Dermis microvascular lymphatic vessel endothelial cell (primary cell): ENCODE measurements around the gene APEX2. TPM values are rescaled to one million over a fixed set of nuclear protein-coding genes. Genes with fewer than 3 reads are reported as not detected.
"Not testable (repeated sequence)": the region's sequence is repeated elsewhere in the genome, so short reads cannot be mapped to it uniquely, and the experiment has no call there.

ENCODE experiments used
- DNase-seq, 2 donors: peaks; one replicate each; pipeline versions ENCODE4 v3.0.0 to v3.0.0-alpha.2; 2010; ENCODE audit warnings: low read depth in 2 of 2
- total RNA-seq: library from RNA; depleted of rRNA; stranded (reverse); fragments of >200 nt; gene quantifications from 2 replicates; pipeline ENCODE4 v1.2.1, GENCODE V29; 2014

APEX2 gene
- total RNA-seq, 1 donor from 2014 or later: 6.2 TPM

DNA sequence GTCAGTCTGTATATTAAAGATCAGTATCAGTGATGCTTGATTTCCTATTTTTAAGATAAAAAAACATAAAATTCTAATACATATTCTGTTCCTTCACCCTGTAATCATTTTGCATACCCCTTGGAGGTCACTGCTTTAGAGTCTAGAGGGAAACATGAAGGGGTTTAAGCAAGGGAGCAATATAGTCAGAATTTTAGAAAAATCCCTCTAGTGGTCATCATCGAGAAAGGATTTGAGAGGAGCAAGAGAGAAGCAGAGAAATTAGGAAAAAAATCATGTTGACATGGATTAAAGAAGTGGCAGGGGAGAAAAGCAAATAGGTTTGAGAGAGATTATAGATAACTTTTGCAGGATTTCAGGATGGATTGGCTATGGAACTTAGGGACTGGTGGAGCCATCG lies 11.1 kb downstream of the APEX2 start:
- no peak for DNase-seq

DNA sequence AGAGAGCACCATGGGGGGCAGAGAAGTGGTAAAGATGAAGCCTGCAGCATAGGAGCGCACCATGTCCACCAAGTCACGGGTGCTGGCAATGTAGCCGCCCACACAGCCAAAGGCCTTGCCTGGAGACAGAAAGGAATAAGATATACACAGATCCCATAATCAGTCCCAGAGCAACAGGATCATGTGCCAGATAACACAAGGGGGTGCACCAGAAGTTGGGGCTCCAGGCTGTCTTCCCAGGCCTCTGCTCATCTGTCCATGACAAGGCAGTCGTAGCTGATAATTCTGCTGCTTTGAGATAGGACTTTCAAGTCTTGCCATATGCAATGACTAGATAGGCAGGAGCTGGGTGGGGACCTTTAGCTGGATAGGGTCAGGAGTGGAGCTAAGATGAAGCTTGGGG lies 14.7 kb downstream of the APEX2 start:
- DNase-seq: no peak

DNA sequence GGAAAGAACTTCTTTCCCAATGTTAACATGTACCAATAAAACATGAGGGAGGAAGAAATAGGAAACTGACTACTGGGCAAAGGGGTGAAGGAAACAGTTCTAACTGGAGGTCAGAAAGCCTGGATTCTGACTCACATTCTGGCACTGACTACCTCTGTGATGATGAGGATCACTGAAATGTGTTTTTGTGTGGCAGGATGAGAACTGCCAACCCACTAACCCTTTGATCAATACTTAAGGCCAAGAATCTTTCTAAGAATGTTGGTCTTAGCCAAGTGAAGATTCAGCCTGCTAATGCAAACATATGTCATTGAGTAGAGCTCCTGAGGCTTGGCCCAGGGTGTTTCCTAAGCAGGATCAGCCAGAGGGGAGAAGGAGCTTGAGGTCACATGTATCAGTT lies 26.0 kb downstream of the APEX2 start:
- no peak for DNase-seq

DNA sequence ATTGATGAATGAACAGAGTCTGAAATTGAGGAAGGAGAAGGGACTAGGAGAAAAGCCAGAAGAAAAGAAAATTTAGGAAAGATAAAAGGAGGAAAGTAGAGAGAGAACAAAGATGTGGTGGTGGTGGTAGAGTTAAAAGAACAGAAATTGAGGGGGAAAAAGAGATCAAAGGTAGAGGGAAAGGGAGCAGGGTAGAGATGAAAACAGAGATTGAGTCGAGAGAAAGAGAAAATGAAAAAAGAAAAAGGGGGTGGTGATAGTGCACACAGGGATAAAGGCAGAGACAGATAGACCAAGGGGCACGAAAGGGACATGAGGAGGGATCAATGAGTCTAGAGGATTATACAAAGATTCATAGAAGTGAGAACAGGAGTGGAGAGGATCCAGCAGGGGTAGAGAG lies 26.7 kb downstream of the APEX2 start:
- no peak for DNase-seq

DNA sequence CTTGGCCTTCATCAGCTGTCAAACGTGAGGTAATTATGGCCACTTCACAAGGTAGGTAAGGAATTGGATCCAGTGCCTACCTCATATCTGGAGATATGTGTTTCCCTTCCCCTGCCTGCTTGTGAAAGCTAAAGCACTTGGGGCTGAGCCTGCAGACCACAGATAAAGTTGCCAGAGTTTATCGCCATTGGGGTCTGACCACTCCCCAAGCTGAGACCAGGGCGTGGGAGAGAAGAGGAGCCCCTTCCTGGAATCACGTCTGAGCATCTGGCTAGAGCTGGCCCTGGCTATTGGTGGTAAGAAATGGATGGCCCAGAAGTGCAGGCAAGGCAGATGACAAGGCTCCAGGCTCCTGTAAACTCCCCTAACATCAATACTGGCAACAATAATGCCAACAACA lies 27.9 kb downstream of the APEX2 start:
- no peak for DNase-seq

DNA sequence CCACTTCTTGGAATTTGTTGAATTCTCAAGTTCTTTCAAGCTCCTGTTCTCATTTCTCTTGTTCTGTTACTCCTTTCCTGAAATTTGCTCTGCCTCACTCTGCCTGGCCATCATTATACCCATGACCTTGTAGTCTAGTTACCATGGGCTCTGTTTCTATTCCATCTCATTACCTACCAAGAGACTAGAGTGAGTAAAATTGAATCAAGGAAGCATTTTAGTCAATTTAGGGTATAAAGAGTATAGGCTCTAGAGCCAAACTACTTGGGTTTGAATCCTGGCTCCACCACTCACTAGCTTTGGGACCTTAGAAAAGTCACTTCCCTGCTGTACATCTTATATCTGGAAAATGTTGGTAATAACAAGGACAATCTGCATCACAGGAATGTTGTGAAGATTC lies 28.4 kb downstream of the APEX2 start:
- DNase-seq: no peak

DNA sequence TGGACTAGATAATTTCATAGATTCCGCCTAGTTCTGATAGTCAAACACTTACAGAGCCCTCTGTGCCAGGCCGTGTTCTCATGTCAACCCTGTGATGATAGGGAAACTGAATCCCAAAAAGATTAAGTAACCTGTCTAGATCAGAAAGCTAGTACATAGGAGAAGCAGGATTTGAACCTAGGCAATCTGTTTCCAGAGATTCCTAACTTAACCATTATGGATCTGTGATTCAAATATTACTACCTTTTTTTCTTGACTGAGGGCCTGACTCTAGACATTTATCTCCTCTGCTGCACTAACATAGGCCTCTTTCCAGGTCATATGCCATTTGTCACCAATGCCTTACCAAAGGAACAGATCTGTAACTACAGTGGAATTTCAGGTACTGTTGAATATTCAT lies 29.1 kb downstream of the APEX2 start:
- no peak for DNase-seq

DNA sequence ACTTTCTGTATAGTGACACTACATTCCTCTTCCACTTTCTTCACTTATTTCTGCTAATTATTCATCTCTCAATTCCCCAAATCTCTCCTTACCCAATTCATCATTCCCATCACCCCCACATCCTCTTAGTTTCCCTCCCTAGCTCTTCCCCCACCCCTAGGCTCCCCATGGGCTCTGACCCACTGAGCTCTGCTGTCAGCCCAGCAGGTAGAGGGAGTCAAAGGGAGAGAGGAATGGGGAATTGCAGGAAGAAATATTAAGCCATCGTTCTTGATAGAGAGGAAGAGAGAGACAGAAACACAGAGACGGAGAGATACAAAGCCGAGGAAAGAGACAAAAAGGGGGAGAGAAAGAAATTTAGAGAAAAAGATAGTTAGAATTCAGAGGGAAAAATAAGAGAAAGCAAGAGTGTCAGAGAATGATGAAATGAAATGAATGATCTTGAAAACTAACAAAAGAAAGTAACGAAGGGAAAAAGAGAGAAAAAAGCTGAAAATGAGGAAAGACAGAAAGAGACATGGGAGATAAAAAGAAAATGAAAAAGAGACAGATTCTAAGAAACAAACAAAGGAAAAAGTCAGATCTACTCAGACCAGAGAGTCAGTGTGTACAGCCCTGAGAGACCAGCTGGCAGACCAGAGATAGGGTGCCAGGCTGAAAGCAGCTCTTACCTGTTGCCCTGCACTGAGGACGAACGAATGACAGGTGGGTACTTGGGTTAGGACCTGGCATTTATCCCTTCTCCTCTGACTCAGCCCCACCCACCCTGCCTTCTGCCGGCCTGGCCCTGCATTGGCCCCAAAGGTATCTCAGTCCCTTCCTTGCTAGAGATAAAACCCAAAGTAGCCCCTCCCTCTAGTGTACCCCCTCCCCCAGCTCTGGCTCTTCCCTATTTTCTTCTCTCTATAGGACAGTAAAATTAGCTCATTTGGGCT lies 30.4 kb downstream of the APEX2 start, which contains the start of gene ALAS2:
Gene ALAS2, minus strand, starts transcription at position 707 of the 935 bp plus-strand sequence. CDS start 4,977 bp downstream, outside the sequence.
- DNase-seq: no peak

DNA sequence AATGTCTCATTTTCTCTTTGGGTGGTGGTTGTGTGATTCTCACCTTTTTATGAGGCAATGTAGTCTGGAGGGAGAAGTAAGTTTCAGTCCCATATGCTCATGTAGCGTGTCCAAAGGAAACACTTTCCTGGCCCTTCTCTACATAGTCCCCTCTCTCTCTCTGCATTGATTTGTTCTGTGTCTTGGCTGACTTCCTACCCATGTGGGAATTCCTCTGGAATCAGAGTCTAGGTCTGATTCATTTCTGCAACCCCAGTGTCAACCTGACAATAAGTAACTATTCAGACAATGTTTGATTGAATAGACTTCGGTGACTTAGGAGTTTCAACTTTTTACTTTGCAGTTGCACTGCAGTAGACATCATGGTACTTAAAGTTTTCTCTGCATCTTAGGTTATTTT lies 33.3 kb downstream of the APEX2 start:
- no peak for DNase-seq

DNA sequence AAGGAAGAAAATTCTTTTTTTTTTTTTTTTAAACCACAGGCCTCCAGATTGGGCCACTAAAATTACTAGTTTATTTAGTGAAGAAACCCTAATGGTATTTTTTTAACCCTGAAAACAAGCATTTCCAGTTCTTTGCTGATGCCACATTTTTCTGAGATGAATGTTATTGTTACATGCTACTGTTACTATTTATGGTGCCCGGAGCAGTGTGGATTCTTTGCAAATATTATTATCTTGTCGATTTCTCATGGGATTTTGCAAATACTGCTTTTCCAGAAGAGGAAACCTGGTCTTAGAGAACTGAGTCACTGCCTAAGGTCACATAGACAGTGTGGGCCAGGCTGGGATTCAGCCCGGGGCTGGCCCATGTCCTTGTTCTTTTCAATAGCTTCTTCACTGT lies 39.3 kb downstream of the APEX2 start:
- no peak for DNase-seq

DNA sequence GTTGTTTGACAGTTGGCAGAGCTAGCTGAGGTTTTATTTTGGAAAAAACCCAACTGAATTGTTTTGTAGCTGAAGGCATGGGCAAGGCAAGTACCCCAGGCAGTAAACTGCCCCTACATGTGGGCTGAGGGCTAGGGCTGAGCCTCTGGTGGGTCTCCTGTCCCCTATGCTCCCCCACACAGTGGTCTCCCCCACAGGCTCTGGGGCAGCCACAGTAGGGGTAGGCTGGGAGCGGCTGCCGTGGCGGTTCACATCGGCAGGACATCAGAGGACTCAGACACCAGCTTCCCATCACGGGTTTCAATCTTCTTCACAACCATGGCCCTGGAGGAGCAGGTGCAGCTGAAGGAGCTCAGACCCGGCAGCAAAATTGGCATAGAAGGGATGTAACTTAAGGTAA lies 41.4 kb downstream of the APEX2 start:
- no peak for DNase-seq

DNA sequence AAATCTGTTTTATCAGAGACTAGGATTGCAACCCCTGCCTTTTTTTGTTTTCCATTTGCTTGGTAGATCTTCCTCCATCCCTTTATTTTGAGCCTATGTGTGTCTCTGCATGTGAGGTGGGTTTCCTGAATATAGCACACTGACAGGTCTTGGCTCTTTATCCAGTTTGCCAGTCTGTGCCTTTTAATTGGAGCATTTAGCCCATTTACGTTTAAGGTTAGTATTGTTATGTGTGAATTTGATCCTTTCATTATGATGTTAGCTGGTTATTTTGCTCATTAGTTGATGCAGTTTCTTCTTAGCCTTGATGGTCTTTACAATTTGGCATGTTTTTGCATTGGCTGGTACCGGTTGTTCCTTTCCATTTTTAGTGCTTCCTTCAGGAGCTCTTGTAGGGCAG lies 50.4 kb downstream of the APEX2 start:
- DNase-seq: not testable (repeated sequence)

DNA sequence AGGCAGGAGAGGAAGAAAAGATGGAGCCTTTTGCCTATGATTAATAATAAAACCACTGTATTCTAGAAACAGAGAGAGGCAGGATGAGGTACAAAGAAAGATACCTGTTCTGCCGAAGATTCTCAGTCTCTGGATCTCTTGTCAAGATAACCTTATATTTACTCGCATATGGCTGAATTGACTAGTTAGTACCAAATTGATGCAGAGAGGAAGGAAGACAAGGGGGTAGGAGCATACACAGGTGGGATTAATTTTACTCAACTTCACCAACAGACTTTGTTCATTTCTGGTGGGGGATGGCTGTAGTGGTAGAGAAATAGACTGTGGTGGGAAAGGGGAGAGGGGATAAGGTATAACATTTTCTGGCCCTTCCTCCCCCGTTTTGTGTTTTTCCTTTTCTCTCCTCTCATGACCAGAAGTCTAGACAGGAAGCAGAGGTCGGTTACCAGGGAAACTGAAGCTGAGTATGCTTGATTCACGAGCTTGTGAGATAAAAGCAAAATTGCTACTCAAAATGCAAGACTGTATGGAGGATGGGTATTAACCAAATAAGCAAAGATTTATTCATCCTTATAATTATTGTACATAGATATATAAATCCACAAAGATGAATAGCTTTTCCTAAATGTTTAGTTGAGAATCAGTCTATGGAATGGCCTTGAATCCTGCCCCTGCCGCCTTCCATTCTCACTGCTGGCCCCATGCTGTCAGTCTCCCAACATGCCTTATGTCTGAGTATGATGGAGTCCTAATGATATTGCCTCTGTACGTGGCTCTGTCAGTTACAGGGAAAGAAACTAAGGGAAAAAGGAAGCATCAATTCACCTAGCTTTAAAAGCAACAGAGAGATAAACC lies 56.9 kb downstream of the APEX2 start:
- DNase-seq: peak; percentile 15 to 84

DNA sequence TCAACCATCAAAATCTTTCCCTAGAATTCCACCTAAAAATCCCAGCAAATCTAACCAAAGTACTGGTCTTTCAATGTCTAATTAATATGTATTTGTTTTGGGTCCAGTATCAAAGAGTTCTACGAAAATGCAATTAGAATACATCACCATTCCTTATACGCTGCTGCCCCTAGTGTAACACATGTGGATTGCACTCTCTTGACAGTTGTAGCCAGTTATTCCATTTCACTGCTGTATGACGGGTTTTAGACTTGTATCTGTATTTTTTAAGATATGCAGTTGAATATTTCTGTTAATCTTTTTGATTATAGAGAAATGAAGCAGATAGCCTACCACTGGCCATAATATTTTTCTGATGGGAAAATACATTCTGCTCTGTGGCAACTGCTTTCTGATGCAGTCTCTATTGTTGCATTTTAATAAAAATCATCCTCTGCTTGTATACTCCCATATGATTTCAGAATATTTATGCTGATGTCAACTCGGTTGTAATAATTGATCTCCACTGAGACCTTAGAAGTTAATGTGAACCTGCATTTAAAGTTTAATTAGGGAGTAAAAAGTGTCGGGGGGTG lies 57.6 kb downstream of the APEX2 start:
- peak; percentile 20 to 56 for DNase-seq

Other genes with a start within 250 kb of the APEX2 start
- gene ITIH6, start 202.1 kb upstream of the APEX2 start, total RNA-seq: not detected in 2 replicates
- 144 and 263 TPM in 2 replicates for gene MAGED2, start 192.6 kb upstream of the APEX2 start, total RNA-seq
- gene TRO, start 79.5 kb upstream of the APEX2 start, total RNA-seq: 1.2 and 4.2 TPM in 2 replicates
- 0.13 TPM in 2 replicates for gene PFKFB1, start 6.2 kb upstream of the APEX2 start, total RNA-seq
- gene ALAS2, start 30.6 kb downstream of the APEX2 start, total RNA-seq: not detected in 2 replicates
- not detected in 2 replicates for gene PAGE2B, start 74.7 kb downstream of the APEX2 start, total RNA-seq
- gene PAGE2, start 88.7 kb downstream of the APEX2 start, total RNA-seq: not detected in 2 replicates
- gene PAGE5, start 220.0 kb downstream of the APEX2 start, total RNA-seq: not detected in 2 replicates